HTERT RPE-1 (cell line): ENCODE results near the gene FAIM2.

ENCODE experiments used
- in situ Hi-C: fragments of 300-500 bp; cut with MboI; formaldehyde crosslinking; loops from 4 replicates; pipeline ENCODE4 v1.14.3; 2020; ENCODE audit warnings: low sequenced_read_pairs

Gene FAIM2

GRCh38 chr12:49903700-49904423 lies at the start of gene FAIM2:
Gene FAIM2, minus strand, starts transcription at chr12:49903900. Its CDS starts 108 bp downstream, at chr12:49903792.
- in situ Hi-C loops, result no loop called here

GRCh38 chr12:49953151-49953550 lies 49.5 kb upstream of the FAIM2 start:
- in situ Hi-C loops, result no loop called here

GRCh38 chr12:49952391-49953055 lies 48.8 kb upstream of the FAIM2 start:
- in situ Hi-C loops, result no loop called here

- in situ Hi-C loops, result no loop called here
Observed at GRCh38 chr12:49951411-49952240, 47.9 kb upstream of the FAIM2 start.

- in situ Hi-C loops, result no loop called here
Observed at GRCh38 chr12:49950273-49951251, 46.9 kb upstream of the FAIM2 start, which contains the start of gene AQP2. Gene AQP2, plus strand, starts transcription at chr12:49950737. Its CDS starts 94 bp downstream, at chr12:49950831.

- in situ Hi-C loops, result no loop called here
Observed at GRCh38 chr12:49949866-49950265, 46.2 kb upstream of the FAIM2 start.

- in situ Hi-C loops, result no loop called here
Observed at GRCh38 chr12:49948866-49949845, 45.5 kb upstream of the FAIM2 start.

GRCh38 chr12:49947593-49948226 lies 44.0 kb upstream of the FAIM2 start:
- in situ Hi-C loops, result no loop called here

- in situ Hi-C loops, result no loop called here
Observed at GRCh38 chr12:49946497-49946896, 42.8 kb upstream of the FAIM2 start.

- in situ Hi-C loops, result no loop called here
Observed at GRCh38 chr12:49946086-49946485, 42.4 kb upstream of the FAIM2 start.

GRCh38 chr12:49945394-49946080 lies 41.8 kb upstream of the FAIM2 start:
- in situ Hi-C loops, result no loop called here

- in situ Hi-C loops, result no loop called here
Observed at GRCh38 chr12:49944718-49945117, 41.0 kb upstream of the FAIM2 start.

- in situ Hi-C loops, result no loop called here
Observed at GRCh38 chr12:49944046-49944445, 40.3 kb upstream of the FAIM2 start.

GRCh38 chr12:49943625-49943960 lies 39.9 kb upstream of the FAIM2 start:
- in situ Hi-C loops, result no loop called here

- in situ Hi-C loops, result no loop called here
Observed at GRCh38 chr12:49942921-49943624, 39.4 kb upstream of the FAIM2 start.

- in situ Hi-C loops, result no loop called here
Observed at GRCh38 chr12:49942512-49942893, 38.8 kb upstream of the FAIM2 start.
